Posterior cingulate gyrus (tissue), 11 donors: Measurements from ENCODE around the gene MRPS10.
A peak's percentile ranks its signal among the peaks of the same experiment; 100 is the strongest.
"Not testable (repeated sequence)": the region's sequence is repeated elsewhere in the genome, so short reads cannot be mapped to it uniquely, and the experiment has no call there.

Experiments used
- DNase-seq, 10 donors: peaks; one replicate each; pipeline versions ENCODE4 v3.0.0 to v3.0.0-alpha.2; 2020 to 2021; ENCODE audit warnings: mixed read lengths in 3 of 10
- intact Hi-C: fragments of 100-400 bp; cut with DNase I; formaldehyde crosslinking; loops from one replicate; pipeline ENCODE4 v1.15.1; 2023

The MRPS10 gene

GRCh38 chr6:42184475-42184874, 33.2 kb downstream of the MRPS10 start:
- intact Hi-C loops, result no loop called here
- no peak for DNase-seq

- intact Hi-C loops, result no loop called here
- DNase-seq, result no peak
Observed at GRCh38 chr6:42182101-42182500, 35.6 kb downstream of the MRPS10 start.

- no peak for DNase-seq
- intact Hi-C loops, result no loop called here
Observed at GRCh38 chr6:42179945-42180313, 37.7 kb downstream of the MRPS10 start.

- no peak for DNase-seq
- intact Hi-C loops, result no loop called here
Observed at GRCh38 chr6:42179261-42179944, 38.3 kb downstream of the MRPS10 start.

GRCh38 chr6:42177514-42178364, 39.9 kb downstream of the MRPS10 start:
- intact Hi-C loops, result no loop called here
- DNase-seq, result no peak

GRCh38 chr6:42176981-42177380, 40.7 kb downstream of the MRPS10 start:
- DNase-seq, result no peak
- intact Hi-C loops, result no loop called here

GRCh38 chr6:42175860-42176259, 41.8 kb downstream of the MRPS10 start:
- no peak for DNase-seq
- intact Hi-C loops, result no loop called here

- no peak for DNase-seq
- intact Hi-C loops, result no loop called here
Observed at GRCh38 chr6:42173101-42173500, 44.6 kb downstream of the MRPS10 start, which contains the start of gene GUCA1A. Gene GUCA1A (plus strand): TSS chr6:42173364. CDS start chr6:42173614, 250 bp downstream.

- no peak for DNase-seq
- intact Hi-C loops, result no loop called here
Observed at GRCh38 chr6:42171813-42172581, 45.7 kb downstream of the MRPS10 start.

- not testable (repeated sequence) for DNase-seq
- intact Hi-C loops, result loop anchor here (2.0 kb wide), 1 partner anchor 95 kb away; no protein-coding TSS in a partner anchor
Observed at GRCh38 chr6:42169780-42170179, 47.9 kb downstream of the MRPS10 start.

GRCh38 chr6:42168650-42169049, 49.0 kb downstream of the MRPS10 start:
- intact Hi-C loops, result loop anchor here (2.0 kb wide), 1 partner anchor 94 kb away; no protein-coding TSS in a partner anchor
- no peak for DNase-seq

- peak in 7 of 10 donors; percentile 22 to 79 (median 70) for DNase-seq
- intact Hi-C loops, result no loop called here
Observed at GRCh38 chr6:42166444-42167141, 51.1 kb downstream of the MRPS10 start.

GRCh38 chr6:42165016-42165415, 52.6 kb downstream of the MRPS10 start:
- intact Hi-C loops, result no loop called here
- DNase-seq, result peak in 2 of 10 donors; percentile 66 to 74

GRCh38 chr6:42163981-42164380, 53.7 kb downstream of the MRPS10 start:
- intact Hi-C loops, result no loop called here

GRCh38 chr6:42162812-42163211, 54.8 kb downstream of the MRPS10 start:
- intact Hi-C loops, result no loop called here
- peak in 1 of 10 donors; percentile 65 for DNase-seq

More at GRCh38 chr6:42163981-42164380, 53.7 kb downstream of the MRPS10 start:
- peak in 1 of 10 donors; percentile 14 for DNase-seq

- intact Hi-C loops, result no loop called here
- DNase-seq, result peak in 1 of 10 donors; percentile 16
Observed at GRCh38 chr6:42162384-42162783, 55.3 kb downstream of the MRPS10 start.

GRCh38 chr6:42159431-42160024, 58.1 kb downstream of the MRPS10 start:
- intact Hi-C loops, result no loop called here
- DNase-seq, result no peak

- intact Hi-C loops, result no loop called here
- DNase-seq, result no peak
Observed at GRCh38 chr6:42158631-42159030, 59.0 kb downstream of the MRPS10 start.

- DNase-seq, result no peak
- intact Hi-C loops, result no loop called here
Observed at GRCh38 chr6:42158011-42158410, 59.6 kb downstream of the MRPS10 start.
